HG03064 (cell line): ENCODE data around the gene ZNF281.

Experiments used
- ATAC-seq: cut with Tn5 transposase; IDR thresholded peaks from one replicate; pipeline ENCODE4 v1.9.1; 2021; ENCODE audit warnings: low read depth; ENCODE audit not compliant: unreplicated experiment

ZNF281 gene

GRCh38 chr1:200399860-200400259 lies 10.0 kb downstream of the ZNF281 start:
- ATAC-seq = no peak

DNA sequence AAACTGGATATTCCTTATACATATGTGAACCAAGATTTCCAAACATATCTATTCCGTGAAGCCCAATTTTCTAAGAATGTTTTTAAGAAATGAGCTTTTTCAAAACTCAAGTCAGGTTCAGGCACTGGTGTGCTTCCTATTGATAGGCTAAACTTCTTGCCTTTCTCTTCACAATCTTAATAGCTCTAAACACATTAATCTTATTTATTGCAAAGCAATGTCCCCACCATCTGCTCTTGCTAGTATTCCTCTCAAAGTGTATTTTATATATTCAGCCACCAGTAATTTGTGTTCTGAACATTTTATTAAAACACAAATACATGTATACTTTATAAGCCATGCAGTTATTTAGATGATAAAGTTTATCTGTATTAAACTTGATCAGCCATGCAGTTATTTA lies 11.5 kb downstream of the ZNF281 start:
- ATAC-seq = no peak

GRCh38 chr1:200392625-200393185 lies 17.1 kb downstream of the ZNF281 start:
- no peak for ATAC-seq

DNA sequence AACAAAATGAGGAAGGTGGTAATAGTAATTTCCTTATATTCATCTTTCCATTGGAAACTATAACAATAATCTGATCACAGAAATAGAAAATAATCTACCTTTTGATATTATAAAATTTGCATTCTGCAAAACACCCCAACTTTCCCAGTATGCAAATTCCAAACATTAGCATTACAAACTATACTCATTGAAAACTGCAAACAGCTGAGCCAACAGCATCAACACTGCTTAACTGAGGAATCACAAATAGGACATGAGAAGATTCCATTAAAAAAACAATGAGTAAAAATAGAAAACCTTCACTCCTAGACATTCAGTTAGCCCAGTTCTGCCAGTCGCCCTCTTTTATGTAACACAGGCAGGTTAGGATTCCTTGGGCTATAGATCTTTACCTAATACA lies 18.1 kb downstream of the ZNF281 start:
- no peak for ATAC-seq

GRCh38 chr1:200388791-200389190 lies 21.0 kb downstream of the ZNF281 start:
- no peak for ATAC-seq

GRCh38 chr1:200386416-200386815 lies 23.4 kb downstream of the ZNF281 start:
- ATAC-seq = no peak

DNA sequence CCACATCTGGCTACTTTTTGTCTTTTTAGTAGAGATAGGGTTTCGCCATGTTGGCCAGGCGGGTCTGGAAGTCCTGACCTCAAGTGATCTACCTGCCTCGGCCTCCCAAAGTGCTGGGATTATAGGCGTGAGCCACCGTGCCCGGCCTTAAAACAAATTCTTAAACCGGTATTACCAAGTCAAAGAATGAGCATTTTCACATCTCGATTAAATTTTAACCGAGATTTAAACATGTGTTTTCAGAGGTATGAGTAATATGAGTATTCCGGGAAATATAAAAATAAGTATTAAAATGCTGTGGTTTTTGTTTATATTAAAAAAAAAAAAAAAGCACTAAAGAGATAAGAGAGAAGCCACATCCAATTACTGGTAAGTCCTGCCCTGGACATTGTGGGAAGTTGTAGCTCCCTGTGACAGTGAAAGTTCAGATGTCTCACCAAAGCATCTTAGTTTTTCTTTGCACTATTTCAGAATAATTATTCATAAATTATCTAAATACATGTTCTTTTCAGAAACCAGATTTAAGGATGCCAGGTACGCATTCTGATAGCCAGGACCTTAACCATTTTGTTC lies 24.9 kb downstream of the ZNF281 start:
- ATAC-seq = no peak

- ATAC-seq = no peak
Observed at GRCh38 chr1:200381256-200381984, 28.4 kb downstream of the ZNF281 start.

GRCh38 chr1:200380589-200381021 lies 29.2 kb downstream of the ZNF281 start:
- ATAC-seq = peak; percentile 78

- no peak for ATAC-seq
Observed at GRCh38 chr1:200379940-200380588, 29.8 kb downstream of the ZNF281 start.

GRCh38 chr1:200379432-200379757 lies 30.4 kb downstream of the ZNF281 start:
- no peak for ATAC-seq

- ATAC-seq = no peak
Observed at GRCh38 chr1:200378096-200378495, 31.7 kb downstream of the ZNF281 start.

- ATAC-seq = no peak
Observed at GRCh38 chr1:200376528-200376927, 33.3 kb downstream of the ZNF281 start.

DNA sequence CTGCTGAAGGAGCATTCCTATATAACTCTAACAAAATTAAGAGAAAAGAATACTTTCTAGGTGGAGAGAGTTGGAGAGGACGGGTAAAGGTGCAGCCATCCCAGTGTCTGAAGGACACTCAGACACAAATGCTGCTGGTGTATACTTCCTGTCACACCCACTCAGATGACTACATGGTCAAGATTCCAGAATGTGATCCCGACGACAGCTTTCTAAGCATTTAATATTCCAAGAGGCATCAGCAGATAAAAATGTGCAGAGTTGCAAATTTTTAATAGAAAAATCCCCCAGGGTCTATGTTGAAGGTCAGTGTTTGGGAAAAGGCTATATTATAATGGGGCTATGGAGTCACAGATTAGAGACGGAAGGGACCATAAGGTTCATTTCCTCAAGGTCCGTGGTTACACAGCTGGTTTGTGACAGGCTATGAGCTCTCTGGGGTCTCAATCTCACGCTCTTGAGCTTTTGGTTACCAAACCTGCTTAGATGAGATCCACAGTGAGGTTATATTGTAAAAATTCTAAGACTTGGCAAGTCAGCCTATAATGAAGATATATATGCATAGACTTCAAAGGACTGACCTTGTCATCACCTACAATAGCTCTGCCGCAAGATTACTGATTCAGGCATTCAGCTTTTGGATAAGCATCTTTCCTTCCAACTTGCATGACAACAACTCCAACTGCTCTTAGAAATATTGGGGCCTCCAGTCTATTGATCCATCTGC lies 35.1 kb downstream of the ZNF281 start:
- ATAC-seq = no peak

- ATAC-seq = no peak
Observed at GRCh38 chr1:200373811-200374231, 36.0 kb downstream of the ZNF281 start.

DNA sequence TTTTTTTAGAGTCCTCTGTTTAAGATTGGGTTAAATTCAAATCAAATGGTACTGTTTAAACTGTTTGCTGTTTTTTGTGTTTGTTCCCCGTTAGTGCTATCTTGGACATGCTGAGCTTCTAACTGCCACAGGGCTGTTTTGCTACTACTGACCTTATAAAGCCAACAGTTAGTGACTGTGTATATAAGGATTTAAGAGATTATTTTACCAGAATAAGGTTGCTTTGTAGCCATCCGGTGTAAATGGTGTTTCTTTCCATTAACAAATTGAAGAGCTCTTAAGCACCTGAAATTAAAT lies 37.0 kb downstream of the ZNF281 start:
- ATAC-seq = no peak

- no peak for ATAC-seq
Observed at GRCh38 chr1:200372095-200372884, 37.5 kb downstream of the ZNF281 start.

- ATAC-seq = no peak
Observed at GRCh38 chr1:200369706-200370105, 40.1 kb downstream of the ZNF281 start.

- ATAC-seq = no peak
Observed at GRCh38 chr1:200369131-200369530, 40.7 kb downstream of the ZNF281 start.

DNA sequence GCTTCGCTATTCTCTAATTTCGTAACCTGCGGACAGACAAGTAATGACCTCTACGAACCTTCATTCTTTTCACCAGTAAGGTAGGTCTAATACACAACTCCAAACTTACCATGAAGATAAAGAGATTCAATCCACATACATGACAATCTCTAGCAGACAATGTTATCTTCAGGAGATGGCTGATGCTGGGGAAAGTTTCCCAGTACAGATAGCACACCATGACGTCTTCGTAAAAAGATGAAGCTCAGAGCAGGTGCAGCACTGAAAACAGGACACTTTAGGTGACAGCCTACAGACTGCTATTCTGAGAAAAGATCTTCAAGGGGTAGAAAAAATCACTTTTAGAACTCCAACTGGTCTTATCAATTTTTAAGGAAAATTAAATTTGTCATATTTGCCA lies 41.3 kb downstream of the ZNF281 start:
- no peak for ATAC-seq
